ENCODE measurements around the gene MPND.
A peak's percentile ranks its signal among the peaks of the same experiment; 100 is the strongest.

DNA sequence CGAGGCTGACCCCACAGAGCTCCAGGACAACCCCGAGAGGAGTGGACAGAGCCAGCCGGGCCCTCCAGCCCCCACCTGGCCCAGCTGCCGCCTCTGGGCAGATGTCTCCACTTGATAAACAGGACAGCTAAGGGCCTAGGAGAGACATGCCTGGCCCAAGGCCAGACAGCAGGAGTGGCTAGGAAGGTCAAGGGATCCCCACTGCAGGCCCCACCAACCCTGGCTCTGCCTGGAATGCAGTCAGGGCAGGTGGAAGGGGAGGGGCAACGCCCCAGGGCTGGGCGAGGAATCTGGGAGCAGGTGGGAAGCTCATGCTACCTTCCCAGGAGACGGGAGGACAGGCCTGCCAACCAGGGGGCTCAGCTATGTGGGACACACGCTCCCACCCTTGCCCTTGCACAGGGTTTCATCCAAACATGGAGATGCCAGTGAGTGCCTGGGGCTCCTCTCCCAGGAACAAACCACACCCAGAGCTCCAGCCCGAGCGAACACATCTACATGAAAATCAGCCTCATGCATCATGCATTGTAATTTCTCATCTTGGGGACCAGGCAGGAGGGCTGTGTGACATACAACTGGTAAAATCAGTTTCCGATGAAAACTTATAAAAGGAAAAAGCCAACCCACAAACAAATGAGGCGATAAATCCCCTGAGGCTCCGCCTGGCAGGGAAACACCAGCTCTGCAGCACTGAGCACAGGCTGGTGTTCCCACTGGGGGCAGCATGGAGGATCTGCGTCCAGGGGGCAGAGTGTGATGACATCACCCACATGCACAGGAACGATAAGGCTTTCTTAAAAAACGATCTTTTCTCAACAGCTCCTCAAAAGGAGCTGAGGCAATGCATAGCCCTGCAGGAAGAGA lies 32.0 kb downstream of the MPND start:
- TF ChIP-seq, protein P1, sequence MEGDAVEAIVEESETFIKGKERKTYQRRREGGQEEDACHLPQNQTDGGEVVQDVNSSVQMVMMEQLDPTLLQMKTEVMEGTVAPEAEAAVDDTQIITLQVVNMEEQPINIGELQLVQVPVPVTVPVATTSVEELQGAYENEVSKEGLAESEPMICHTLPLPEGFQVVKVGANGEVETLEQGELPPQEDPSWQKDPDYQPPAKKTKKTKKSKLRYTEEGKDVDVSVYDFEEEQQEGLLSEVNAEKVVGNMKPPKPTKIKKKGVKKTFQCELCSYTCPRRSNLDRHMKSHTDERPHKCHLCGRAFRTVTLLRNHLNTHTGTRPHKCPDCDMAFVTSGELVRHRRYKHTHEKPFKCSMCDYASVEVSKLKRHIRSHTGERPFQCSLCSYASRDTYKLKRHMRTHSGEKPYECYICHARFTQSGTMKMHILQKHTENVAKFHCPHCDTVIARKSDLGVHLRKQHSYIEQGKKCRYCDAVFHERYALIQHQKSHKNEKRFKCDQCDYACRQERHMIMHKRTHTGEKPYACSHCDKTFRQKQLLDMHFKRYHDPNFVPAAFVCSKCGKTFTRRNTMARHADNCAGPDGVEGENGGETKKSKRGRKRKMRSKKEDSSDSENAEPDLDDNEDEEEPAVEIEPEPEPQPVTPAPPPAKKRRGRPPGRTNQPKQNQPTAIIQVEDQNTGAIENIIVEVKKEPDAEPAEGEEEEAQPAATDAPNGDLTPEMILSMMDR (IDR thresholded peaks at IDR 0.05 in 2 of 3, conservative IDR thresholded peaks at IDR 0.05 in 1 of 3; ENCODE audit: control insufficient read depth in 2 of 3, extremely low read depth in 1 of 3, insufficient read depth in 1 of 3, low read depth in 3 of 3, low read length in 3 of 3) = peak; percentile 58 to 69 (median 58)
- no peak for TF ChIP-seq HCFC1 (IDR thresholded peaks at IDR 0.05; ENCODE audit: low read length)

Data from GM12878 (cell line).